Gastroesophageal sphincter (tissue), 3 donors: ENCODE results near the gene CDH3.

Experiments used
- POLR2AphosphoS5 ChIP-seq: sonication (generic); formaldehyde crosslinking; IDR thresholded peaks from one replicate; pipeline ENCODE4 v1.6.1; 2017; ENCODE audit warnings: antibody characterized with exemption
- TF ChIP-seq, protein P1 (sequence below), 4 experiments: fragments of 200-600 bp in 2 of 4; fragments of 450-650 bp in 2 of 4; sonication (generic) in 1 of 4; IDR thresholded peaks; one replicate each; pipeline ENCODE4 v1.5.1; 2017 to 2019; ENCODE audit warnings: antibody characterized with exemption in 4 of 4, mild to moderate bottlenecking in 2 of 4, moderate library complexity in 2 of 4

DNA sequence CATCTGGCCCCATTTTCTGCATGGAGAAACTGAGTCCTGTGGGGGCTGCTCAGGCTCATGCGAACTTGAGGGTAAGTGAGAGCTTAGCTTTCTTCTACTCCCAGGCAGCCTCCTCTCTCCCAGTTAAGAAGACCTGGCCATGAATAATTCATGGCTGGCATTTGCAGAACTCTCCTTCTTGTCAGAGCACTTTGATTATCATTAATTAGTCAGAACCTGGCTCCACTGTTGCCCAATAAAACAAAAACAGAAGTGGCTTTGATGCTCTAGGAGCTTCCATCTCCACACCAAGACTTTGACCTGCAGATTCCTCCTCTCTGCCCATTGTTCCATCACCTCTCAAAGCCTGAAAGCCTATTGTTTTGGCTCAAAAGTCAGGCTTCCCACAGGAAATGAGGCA lies 45.5 kb upstream of the CDH3 start:
- TF ChIP-seq, protein P1, sequence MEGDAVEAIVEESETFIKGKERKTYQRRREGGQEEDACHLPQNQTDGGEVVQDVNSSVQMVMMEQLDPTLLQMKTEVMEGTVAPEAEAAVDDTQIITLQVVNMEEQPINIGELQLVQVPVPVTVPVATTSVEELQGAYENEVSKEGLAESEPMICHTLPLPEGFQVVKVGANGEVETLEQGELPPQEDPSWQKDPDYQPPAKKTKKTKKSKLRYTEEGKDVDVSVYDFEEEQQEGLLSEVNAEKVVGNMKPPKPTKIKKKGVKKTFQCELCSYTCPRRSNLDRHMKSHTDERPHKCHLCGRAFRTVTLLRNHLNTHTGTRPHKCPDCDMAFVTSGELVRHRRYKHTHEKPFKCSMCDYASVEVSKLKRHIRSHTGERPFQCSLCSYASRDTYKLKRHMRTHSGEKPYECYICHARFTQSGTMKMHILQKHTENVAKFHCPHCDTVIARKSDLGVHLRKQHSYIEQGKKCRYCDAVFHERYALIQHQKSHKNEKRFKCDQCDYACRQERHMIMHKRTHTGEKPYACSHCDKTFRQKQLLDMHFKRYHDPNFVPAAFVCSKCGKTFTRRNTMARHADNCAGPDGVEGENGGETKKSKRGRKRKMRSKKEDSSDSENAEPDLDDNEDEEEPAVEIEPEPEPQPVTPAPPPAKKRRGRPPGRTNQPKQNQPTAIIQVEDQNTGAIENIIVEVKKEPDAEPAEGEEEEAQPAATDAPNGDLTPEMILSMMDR (IDR thresholded peaks at IDR 0.05) = no peak
- TF ChIP-seq POLR2AphosphoS5 = no peak
